ENCODE data around the gene SLC48A1.

- TF ChIP-seq, protein P1, sequence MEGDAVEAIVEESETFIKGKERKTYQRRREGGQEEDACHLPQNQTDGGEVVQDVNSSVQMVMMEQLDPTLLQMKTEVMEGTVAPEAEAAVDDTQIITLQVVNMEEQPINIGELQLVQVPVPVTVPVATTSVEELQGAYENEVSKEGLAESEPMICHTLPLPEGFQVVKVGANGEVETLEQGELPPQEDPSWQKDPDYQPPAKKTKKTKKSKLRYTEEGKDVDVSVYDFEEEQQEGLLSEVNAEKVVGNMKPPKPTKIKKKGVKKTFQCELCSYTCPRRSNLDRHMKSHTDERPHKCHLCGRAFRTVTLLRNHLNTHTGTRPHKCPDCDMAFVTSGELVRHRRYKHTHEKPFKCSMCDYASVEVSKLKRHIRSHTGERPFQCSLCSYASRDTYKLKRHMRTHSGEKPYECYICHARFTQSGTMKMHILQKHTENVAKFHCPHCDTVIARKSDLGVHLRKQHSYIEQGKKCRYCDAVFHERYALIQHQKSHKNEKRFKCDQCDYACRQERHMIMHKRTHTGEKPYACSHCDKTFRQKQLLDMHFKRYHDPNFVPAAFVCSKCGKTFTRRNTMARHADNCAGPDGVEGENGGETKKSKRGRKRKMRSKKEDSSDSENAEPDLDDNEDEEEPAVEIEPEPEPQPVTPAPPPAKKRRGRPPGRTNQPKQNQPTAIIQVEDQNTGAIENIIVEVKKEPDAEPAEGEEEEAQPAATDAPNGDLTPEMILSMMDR (IDR thresholded peaks at IDR 0.05) = no peak
- TF ChIP-seq POLR2A (IDR thresholded peaks at IDR 0.05) = no peak
Observed at GRCh38 chr12:47774663-47775062, 1.6 kb downstream of the SLC48A1 start.
